Transverse colon (tissue), 4 donors: ENCODE results near the gene JMJD4. TPM values are rescaled to one million over a fixed set of nuclear protein-coding genes. Genes with fewer than 3 reads are reported as not detected.

Experiments
- DNase-seq: peaks from one replicate; pipeline ENCODE4 v3.0.0-alpha.2; 2019
- H3K27ac ChIP-seq, 4 donors: fragments of 200-600 bp; sonication (generic); 2 replicates each; pipeline ENCODE4 v1.5.1; 2016 to 2018; ENCODE audit warnings: inconsistent platforms in 4 of 4
- H3K27me3 ChIP-seq: fragments of 200-600 bp; sonication (generic); 2 replicates; pipeline ENCODE4 v1.5.1; 2017; ENCODE audit warnings: inconsistent platforms
- H3K36me3 ChIP-seq, 4 donors: fragments of 200-600 bp; sonication (generic); 2 replicates each; pipeline ENCODE4 v1.5.1; 2017 to 2019; ENCODE audit warnings: inconsistent platforms in 4 of 4
- H3K4me1 ChIP-seq, 4 donors: fragments of 200-600 bp; sonication (generic); 2 replicates each; pipeline ENCODE4 v1.5.1; 2017 to 2020; ENCODE audit warnings: inconsistent platforms in 4 of 4
- H3K4me3 ChIP-seq, 4 donors: fragments of 200-600 bp; sonication (generic); 1 replicate in 1 of 4; 2 replicates in 3 of 4; pipeline versions ENCODE4 v1.5.1 to v1.6.1; 2017 to 2019; ENCODE audit warnings: inconsistent platforms in 4 of 4
- H3K9me3 ChIP-seq, 2 donors: fragments of 200-600 bp; sonication (generic); 2 replicates each; pipeline ENCODE4 v1.5.1; 2017 to 2019; ENCODE audit warnings: inconsistent platforms in 2 of 2
- EP300 ChIP-seq: sonication (generic); formaldehyde crosslinking; IDR thresholded peaks from one replicate; pipeline ENCODE4 v1.6.1; 2017; ENCODE audit warnings: antibody characterized with exemption, low read depth
- POLR2A ChIP-seq: fragments of 450-650 bp; IDR thresholded peaks from one replicate; pipeline ENCODE4 v1.6.1; 2016; ENCODE audit warnings: antibody characterized with exemption, mild to moderate bottlenecking, moderate library complexity
- POLR2AphosphoS5 ChIP-seq, 3 donors: sonication (generic); formaldehyde crosslinking; IDR thresholded peaks; one replicate each; pipeline ENCODE4 v1.6.1; 2016; ENCODE audit warnings: antibody characterized with exemption in 3 of 3
- WGBS, 2 donors: methylation state at CpG; one replicate each; pipeline ENCODE4 v1.1.5; 2018; ENCODE audit warnings: low coverage in 1 of 2; 5-methylcytosine and 5-hydroxymethylcytosine counted together
- in situ Hi-C, 4 donors: fragments of 200-750 bp; cut with MboI; loops; one replicate each; pipeline versions ENCODE4 v1.15.0 to v1.15.1; 2017; ENCODE audit warnings: low sequenced_read_pairs in 3 of 4, low pct_ligation_motif_present in 1 of 4, low pct_unique_long_range_greater_than_20kb in 1 of 4
- intact Hi-C: fragments of 100-400 bp; cut with DNase I; formaldehyde crosslinking; loops from one replicate; pipeline ENCODE4 v1.15.1; 2023; ENCODE audit warnings: low total_unique reads
- total RNA-seq, 4 donors: library from RNA; depleted of rRNA; stranded (reverse); fragments of >200 nt; gene quantifications; one replicate each; pipeline ENCODE4 v1.1.0, GENCODE V29; 2016
- TF ChIP-seq, protein P1 (sequence below), 5 experiments: fragments of 200-600 bp in 3 of 5; fragments of 450-650 bp in 2 of 5; sonication (generic) in 3 of 5; IDR thresholded peaks; 1 replicate in 2 of 5; 2 replicates in 3 of 5; pipeline ENCODE4 v1.5.1; 2016 to 2017; ENCODE audit warnings: antibody characterized with exemption in 5 of 5, inconsistent platforms in 3 of 5, mild to moderate bottlenecking in 2 of 5, moderate library complexity in 1 of 5

JMJD4 gene
- total RNA-seq, 4 donors from 2014 or later = 6.8 to 52.7 (median 19.8) TPM

DNA sequence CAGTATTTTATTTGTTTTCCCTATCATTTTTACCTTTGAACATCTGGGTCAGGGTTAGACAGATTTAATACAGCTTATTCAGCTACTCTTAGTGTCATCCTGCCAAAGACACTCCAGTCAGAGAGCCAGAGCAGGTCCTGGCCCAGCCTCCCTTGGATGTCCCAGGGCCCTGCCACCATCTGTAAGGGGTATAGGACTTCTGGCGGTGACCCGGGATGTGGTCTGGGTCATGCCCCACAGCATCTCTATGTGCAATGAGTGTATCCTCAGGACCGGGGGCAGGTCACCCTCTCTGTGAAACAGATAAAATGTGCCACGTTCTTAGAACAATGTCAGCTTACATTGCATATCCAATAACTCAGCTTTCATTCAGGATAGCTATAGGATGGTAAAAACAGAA, 42.5 kb upstream of the JMJD4 start:
- in situ Hi-C loops = no loop called here
- WGBS, 2 donors = 89% methylated on average over 4 of the region's 4 CpGs; no CpG with 5 or more reads in 1 of the 2 donors
- no peak for DNase-seq
- Histone ChIP-seq H3K9me3 (no peaks in the 10 kb centered on the region), H3K36me3 (no peaks in the 10 kb centered on the region), H3K27ac (no peak overlapping the region), H3K27me3 (no peaks in the 10 kb centered on the region), H3K4me1 (peaks cover 0 to 4% (median 0%) of the 10 kb centered on the region in 4 donors), H3K4me3 (no peak overlapping the region)
- TF ChIP-seq POLR2AphosphoS5 (IDR thresholded peaks at IDR 0.05) = no peak
- TF ChIP-seq, protein P1, sequence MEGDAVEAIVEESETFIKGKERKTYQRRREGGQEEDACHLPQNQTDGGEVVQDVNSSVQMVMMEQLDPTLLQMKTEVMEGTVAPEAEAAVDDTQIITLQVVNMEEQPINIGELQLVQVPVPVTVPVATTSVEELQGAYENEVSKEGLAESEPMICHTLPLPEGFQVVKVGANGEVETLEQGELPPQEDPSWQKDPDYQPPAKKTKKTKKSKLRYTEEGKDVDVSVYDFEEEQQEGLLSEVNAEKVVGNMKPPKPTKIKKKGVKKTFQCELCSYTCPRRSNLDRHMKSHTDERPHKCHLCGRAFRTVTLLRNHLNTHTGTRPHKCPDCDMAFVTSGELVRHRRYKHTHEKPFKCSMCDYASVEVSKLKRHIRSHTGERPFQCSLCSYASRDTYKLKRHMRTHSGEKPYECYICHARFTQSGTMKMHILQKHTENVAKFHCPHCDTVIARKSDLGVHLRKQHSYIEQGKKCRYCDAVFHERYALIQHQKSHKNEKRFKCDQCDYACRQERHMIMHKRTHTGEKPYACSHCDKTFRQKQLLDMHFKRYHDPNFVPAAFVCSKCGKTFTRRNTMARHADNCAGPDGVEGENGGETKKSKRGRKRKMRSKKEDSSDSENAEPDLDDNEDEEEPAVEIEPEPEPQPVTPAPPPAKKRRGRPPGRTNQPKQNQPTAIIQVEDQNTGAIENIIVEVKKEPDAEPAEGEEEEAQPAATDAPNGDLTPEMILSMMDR (IDR thresholded peaks at IDR 0.05) = no peak
- no peak for TF ChIP-seq POLR2A
- no peak for TF ChIP-seq EP300
- intact Hi-C loops = no loop called here

DNA sequence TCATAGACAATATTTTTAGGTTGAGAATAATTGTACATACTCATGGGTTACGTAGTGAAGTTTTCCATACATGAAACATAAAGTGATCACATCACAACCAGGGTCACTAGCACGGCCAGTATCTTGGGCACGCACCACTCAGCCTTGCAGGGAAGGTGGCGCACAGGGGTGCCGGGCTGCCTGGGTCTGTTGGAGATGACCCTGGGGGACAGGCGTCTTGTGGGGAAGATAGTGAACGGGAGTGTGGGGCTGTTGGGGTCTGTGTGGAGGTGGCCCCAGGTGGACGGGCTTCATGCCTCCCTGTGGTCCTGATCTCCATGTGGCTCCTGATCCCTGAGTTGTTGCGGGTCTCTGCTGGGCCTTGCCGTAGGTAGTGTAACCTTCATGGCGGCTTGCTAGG, 42.1 kb upstream of the JMJD4 start:
- Histone ChIP-seq H3K27me3 (no peaks in the 10 kb centered on the region), H3K9me3 (no peaks in the 10 kb centered on the region), H3K4me3 (no peak overlapping the region), H3K4me1 (peaks cover 0 to 4% (median 0%) of the 10 kb centered on the region in 4 donors), H3K27ac (no peak overlapping the region), H3K36me3 (no peaks in the 10 kb centered on the region)
- DNase-seq = no peak
- in situ Hi-C loops (no loop called here), intact Hi-C loops (no loop called here)
- WGBS, 2 donors = 84 to 90% methylated on average over 2 to 11 of the region's 11 CpGs
- TF ChIP-seq EP300 (no peak), POLR2A (no peak), POLR2AphosphoS5 (IDR thresholded peaks at IDR 0.05) (no peak)
- TF ChIP-seq, protein P1 (IDR thresholded peaks at IDR 0.05) = no peak

DNA sequence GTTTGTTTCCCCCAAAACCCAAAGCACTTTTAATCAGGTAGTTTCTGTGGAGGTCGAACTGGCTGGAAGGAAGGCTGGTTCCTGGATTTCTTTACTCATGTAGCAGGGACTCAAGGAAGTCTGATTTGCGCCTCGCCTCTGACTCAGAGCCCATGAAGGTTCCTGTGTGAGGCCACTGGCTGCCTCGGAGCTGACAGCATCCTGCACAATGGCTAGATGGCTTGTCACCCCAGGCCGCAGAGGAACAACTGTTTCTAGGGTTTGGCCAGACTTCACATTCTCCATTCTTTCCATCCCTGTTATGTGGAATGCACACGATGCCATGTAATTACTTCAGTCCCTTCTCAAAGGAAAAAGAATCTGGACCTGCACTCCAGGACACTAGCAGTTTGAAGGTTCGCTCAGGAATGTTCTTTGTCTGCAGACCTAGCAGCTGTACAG, 41.2 kb upstream of the JMJD4 start:
- TF ChIP-seq POLR2A (no peak), POLR2AphosphoS5 (IDR thresholded peaks at IDR 0.05) (no peak), EP300 (no peak)
- WGBS, 2 donors = 73 to 89% methylated on average over 2 to 7 of the region's 7 CpGs

DNA sequence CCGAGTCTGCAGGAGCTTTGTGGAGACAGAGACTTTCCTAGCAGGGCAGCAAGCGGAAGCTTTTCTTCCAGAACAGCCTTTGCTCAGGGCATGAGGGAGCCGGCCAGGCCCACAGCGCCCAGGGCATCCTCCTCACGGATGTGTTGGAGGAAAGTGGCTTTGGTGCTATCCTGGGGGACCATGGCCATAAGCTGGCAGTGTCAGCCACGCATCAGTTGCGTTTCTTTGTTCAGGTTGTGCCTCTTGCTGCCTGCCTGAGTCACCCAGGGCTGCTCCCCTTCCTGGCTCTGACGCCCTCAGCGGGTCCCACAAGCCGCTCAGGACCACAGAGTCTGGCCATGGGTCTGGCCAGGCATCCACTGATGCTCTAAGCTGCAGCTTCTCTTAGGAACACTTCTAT, 40.7 kb upstream of the JMJD4 start:
- Histone ChIP-seq H3K36me3 (no peaks in the 10 kb centered on the region), H3K4me1 (peaks cover 0 to 4% (median 0%) of the 10 kb centered on the region in 4 donors), H3K4me3 (no peak overlapping the region), H3K9me3 (no peaks in the 10 kb centered on the region), H3K27me3 (no peaks in the 10 kb centered on the region), H3K27ac (peak overlapping the region in 2 of 4 donors; percentile 50 to 67)
- no peak for DNase-seq
- TF ChIP-seq POLR2A (no peak), POLR2AphosphoS5 (IDR thresholded peaks at IDR 0.05) (no peak), EP300 (no peak)
- TF ChIP-seq, protein P1 (IDR thresholded peaks at IDR 0.05) = no peak
- in situ Hi-C loops = no loop called here
- intact Hi-C loops = no loop called here
- 92% methylated on average over 10 of the region's 10 CpGs; no CpG with 5 or more reads in 1 of the 2 donors for WGBS, 2 donors

More for the DNA sequence above, 41.2 kb upstream of the JMJD4 start:
- intact Hi-C loops = no loop called here
- DNase-seq = no peak
- H3K9me3 ChIP-seq = no peaks in the 10 kb centered on the region
- H3K27me3 ChIP-seq = no peaks in the 10 kb centered on the region
- H3K36me3 ChIP-seq = no peaks in the 10 kb centered on the region
- H3K4me1 ChIP-seq = peaks cover 0 to 4% (median 0%) of the 10 kb centered on the region in 4 donors
- H3K27ac ChIP-seq = peak overlapping the region in 1 of 4 donors; percentile 67
- no peak overlapping the region for H3K4me3 ChIP-seq
- in situ Hi-C loops = no loop called here
